Gastrocnemius medialis (tissue), 4 donors: Measurements from ENCODE around the gene RASA3.

Source experiments
- POLR2A ChIP-seq, 2 donors: fragments of 450-650 bp; IDR thresholded peaks; one replicate each; pipeline ENCODE4 v1.6.1; 2017; ENCODE audit warnings: antibody characterized with exemption in 2 of 2, mild to moderate bottlenecking in 2 of 2, moderate library complexity in 2 of 2
- TF ChIP-seq, protein P1 (sequence below), 5 experiments: fragments of 450-650 bp in 3 of 5; fragments of 200-600 bp in 2 of 5; sonication (generic) in 2 of 5; IDR thresholded peaks in 4 of 5; conservative IDR thresholded peaks in 1 of 5; 1 replicate in 4 of 5; 2 replicates in 1 of 5; pipeline ENCODE4 v1.5.1; 2016 to 2019; ENCODE audit warnings: antibody characterized with exemption in 5 of 5, mild to moderate bottlenecking in 3 of 5, moderate library complexity in 3 of 5

GRCh38 chr13:114167426-114167825, 35.0 kb upstream of the RASA3 start:
- TF ChIP-seq, protein P1, sequence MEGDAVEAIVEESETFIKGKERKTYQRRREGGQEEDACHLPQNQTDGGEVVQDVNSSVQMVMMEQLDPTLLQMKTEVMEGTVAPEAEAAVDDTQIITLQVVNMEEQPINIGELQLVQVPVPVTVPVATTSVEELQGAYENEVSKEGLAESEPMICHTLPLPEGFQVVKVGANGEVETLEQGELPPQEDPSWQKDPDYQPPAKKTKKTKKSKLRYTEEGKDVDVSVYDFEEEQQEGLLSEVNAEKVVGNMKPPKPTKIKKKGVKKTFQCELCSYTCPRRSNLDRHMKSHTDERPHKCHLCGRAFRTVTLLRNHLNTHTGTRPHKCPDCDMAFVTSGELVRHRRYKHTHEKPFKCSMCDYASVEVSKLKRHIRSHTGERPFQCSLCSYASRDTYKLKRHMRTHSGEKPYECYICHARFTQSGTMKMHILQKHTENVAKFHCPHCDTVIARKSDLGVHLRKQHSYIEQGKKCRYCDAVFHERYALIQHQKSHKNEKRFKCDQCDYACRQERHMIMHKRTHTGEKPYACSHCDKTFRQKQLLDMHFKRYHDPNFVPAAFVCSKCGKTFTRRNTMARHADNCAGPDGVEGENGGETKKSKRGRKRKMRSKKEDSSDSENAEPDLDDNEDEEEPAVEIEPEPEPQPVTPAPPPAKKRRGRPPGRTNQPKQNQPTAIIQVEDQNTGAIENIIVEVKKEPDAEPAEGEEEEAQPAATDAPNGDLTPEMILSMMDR (IDR thresholded peaks at IDR 0.05 in 4 of 5, conservative IDR thresholded peaks at IDR 0.05 in 1 of 5): no peak
- no peak for TF ChIP-seq POLR2A (IDR thresholded peaks at IDR 0.05)
